NCI-H1417 (cell line): ENCODE data around the gene MBD6.

Experiments
- DNase-seq, 3 experiments: peaks; one replicate each; lab custom pipeline; 2025; lab: John Stamatoyannopoulos, UW

Gene MBD6

GRCh38 chr12:57522011-57522886, at the start of gene MBD6:
TSS of gene MBD6 (plus strand) at chr12:57522824. CDS start at chr12:57524304, 1,480 bp downstream.
- DNase-seq, result peak; percentile 93 to 97 (median 93)

- DNase-seq, result no peak
Observed at GRCh38 chr12:57473392-57473791, 49.2 kb upstream of the MBD6 start.

- no peak for DNase-seq
Observed at GRCh38 chr12:57473886-57474285, 48.7 kb upstream of the MBD6 start.

- DNase-seq, result peak in 1 of 3 experiments; percentile 58
Observed at GRCh38 chr12:57474430-57474829, 48.2 kb upstream of the MBD6 start.

- peak in 2 of 3 experiments; percentile 65 to 66 for DNase-seq
Observed at GRCh38 chr12:57474862-57475261, 47.8 kb upstream of the MBD6 start.

GRCh38 chr12:57475271-57476161, 47.1 kb upstream of the MBD6 start:
- peak in 2 of 3 experiments; percentile 65 to 68 for DNase-seq

GRCh38 chr12:57476162-57476992, 46.2 kb upstream of the MBD6 start:
- DNase-seq, result peak in 2 of 3 experiments; percentile 54 to 62

GRCh38 chr12:57476993-57477709, 45.5 kb upstream of the MBD6 start:
- no peak for DNase-seq

- no peak for DNase-seq
Observed at GRCh38 chr12:57477710-57478681, 44.6 kb upstream of the MBD6 start.

GRCh38 chr12:57479043-57479375, 43.6 kb upstream of the MBD6 start:
- no peak for DNase-seq

GRCh38 chr12:57479376-57480115, 43.1 kb upstream of the MBD6 start, which contains the start of gene ARHGAP9:
TSS of gene ARHGAP9 (minus strand) at chr12:57479866. CDS start at chr12:57479406, 460 bp downstream.
- DNase-seq, result no peak

GRCh38 chr12:57481671-57482070, 41.0 kb upstream of the MBD6 start:
- DNase-seq, result no peak

- no peak for DNase-seq
Observed at GRCh38 chr12:57483466-57483865, 39.2 kb upstream of the MBD6 start.

GRCh38 chr12:57485695-57486094, 36.9 kb upstream of the MBD6 start:
- no peak for DNase-seq

- no peak for DNase-seq
Observed at GRCh38 chr12:57487055-57487596, 35.5 kb upstream of the MBD6 start.

GRCh38 chr12:57487597-57488401, 34.8 kb upstream of the MBD6 start, which contains the start of gene MARS1:
TSS of gene MARS1 (plus strand) at chr12:57488068. CDS start at chr12:57488091, 23 bp downstream.
- DNase-seq, result peak; percentile 95 to 99 (median 99)

GRCh38 chr12:57488402-57489156, 34.0 kb upstream of the MBD6 start:
- peak in 1 of 3 experiments; percentile 53 for DNase-seq
